ENCODE results near the gene RAB1B.
A peak's percentile ranks its signal among the peaks of the same experiment; 100 is the strongest.

RAB1B gene

DNA sequence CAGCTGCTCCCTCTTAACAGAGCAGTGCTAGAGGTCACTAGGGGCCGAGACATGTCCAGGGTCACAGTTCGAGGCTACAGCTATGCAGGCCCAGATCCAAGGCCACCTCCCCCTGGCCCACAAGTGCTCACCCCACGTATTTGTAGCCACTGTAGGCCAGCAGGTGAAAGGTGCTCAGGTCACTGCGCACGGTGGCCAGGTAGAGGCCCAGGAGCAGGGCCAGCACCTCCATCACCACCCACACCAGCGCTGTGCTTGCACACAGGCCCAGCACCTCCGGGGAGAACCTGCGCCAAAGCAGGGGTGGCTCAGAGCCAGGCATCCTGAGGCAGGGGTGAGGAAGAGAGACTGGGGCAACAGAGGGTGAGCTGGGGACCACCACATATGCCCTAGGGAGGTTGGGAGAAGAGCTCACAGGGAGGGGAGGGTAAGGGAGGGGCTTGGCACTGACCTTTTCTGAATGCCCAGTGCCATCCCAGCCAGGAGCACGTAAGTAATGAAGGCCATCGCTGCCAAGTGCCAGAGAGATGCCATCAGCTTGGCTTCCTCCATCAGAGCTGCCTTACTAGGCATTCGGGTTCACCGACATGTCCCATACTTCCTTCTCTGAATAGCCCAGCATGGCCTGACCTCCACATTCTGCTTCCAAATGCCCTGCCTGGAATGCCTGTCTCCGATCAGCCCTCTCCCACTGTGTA, 17.0 kb downstream of the RAB1B start:
- DNase-seq: no peak

DNA sequence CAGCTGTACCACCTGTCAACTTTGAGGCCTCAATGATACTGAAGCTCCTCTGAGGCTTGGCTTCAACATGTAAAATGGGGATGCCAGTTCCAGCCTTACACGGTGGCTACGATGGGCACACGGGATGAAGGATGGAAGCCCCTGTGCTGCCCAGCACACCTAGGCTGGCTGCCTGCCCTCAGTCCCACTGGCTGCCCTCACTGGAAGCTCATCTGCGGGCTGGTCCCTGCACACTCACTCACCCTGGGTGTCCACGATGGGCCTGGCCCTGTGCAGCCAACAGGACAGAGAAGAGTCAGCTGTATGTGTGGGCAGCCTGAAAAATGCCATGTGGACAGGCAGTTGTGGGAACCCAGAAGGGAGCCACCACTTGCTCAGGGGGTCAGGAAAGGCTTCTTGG, 18.3 kb downstream of the RAB1B start:
- no peak for DNase-seq

DNA sequence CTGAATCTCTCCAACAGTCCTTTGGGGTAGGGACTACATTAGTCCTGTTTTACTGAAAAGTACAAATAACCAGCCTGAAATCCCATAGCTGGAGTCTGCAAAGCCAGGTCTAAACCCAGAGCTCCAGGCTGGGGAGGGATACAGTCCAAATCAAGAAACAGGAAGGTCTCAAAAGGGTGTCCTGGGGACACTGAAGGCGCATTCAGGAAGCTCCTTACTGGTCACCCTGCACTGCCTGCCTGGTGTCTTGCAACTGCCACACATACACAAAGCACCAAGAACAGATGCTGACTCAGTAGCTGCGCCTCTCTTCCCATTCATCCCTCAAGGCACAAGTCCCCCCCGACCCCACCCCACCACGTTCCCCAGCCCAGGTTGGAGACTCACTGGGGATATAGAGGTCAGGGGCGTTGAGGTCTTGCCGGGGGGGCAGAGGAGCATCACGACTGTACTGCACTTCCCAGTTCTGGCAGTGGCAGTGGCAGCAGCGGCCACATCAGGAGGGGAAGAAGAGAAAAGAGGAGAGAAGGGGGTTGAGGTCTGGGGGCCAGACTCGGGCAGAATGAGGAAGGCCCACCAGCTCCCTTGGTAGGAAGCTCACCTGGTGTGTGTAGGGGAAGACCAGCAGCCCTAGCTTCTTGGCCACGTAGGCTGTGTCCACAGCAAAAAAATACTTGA, 18.9 kb downstream of the RAB1B start:
- no peak for DNase-seq

DNA sequence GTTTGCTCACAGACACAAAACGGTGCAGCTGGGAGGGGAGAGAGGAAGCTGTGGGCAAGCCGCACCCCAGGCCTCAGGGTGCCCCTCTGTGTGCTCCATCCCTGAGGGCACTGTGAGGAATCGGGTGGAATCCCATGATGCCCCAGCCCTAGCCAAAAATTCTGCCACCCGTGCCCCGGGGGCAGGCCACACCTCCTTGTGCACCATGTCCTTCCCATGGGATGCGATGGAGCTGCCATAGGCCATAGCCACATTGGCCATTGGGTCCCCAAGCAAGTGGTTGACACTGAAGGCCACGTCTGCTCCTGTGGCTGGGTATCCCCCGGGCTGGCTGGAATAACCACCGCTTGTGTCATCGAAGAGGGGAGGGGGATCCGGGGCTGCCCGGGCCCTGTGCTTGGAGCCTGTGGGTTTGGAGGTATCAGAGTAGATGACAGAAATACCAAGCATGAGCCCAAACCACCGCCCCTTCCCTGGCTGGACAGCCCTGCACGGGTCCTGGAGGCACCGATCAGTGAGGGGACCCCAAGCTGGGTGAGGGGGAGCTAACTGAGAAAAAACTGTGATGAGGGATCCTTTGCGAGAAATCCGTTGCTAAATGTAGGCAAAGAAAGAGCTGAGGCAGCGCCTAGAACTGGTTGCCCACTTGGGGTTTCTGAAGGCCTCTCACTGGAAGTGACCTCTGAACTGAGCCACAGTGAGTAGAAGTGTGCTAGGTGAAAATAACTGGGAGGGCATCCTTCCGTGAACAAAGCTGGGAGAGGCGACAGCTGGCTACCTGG, 19.6 kb downstream of the RAB1B start:
- no peak for DNase-seq

DNA sequence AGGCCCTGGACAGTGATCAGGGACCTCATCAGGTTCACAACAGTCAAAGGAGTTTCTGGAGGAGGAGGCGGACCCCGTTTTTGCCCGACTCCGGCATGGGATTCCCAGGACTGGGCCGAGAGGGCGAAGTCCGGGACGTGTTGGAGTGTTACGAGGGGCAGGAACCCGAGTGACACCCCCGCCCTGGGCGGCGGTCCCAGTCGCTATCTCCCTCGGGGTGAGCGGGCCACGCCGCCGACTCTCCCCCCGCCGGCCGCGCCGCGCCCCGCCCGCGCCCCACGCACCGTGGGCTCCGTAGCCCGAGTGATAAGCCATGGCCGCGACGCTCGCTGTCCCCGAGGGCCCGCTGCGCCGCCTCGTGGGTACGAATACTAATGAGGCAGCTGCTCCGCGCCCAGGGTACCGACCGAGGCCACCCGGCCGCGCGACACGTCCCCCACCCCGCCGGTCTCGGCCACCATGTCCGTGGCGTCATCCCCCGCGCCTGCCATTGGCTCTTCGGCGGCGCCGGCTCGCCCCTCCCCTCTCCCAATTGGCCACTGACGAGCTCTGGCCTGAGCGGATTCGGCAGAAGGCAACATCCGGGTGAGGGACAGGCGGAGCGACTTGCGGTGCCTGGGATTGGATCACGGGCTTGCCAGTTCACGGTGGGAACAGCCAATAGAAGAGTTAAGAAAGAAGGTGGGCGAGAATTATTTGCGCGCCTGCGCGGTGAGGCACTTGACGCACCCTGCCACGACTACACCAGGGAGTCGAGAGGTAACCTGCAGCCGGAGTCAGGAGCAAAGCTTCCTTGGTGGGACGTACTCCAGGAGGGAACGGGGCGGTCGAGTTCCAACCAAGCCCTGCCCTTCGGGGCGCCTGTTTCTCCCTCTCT, 20.5 kb downstream of the RAB1B start, which contains the start of gene YIF1A:
Gene YIF1A (minus strand): TSS at position 473 of the 877 bp plus-strand sequence. CDS start 158 bp downstream, at position 315.
- peak; percentile 100 for DNase-seq

DNA sequence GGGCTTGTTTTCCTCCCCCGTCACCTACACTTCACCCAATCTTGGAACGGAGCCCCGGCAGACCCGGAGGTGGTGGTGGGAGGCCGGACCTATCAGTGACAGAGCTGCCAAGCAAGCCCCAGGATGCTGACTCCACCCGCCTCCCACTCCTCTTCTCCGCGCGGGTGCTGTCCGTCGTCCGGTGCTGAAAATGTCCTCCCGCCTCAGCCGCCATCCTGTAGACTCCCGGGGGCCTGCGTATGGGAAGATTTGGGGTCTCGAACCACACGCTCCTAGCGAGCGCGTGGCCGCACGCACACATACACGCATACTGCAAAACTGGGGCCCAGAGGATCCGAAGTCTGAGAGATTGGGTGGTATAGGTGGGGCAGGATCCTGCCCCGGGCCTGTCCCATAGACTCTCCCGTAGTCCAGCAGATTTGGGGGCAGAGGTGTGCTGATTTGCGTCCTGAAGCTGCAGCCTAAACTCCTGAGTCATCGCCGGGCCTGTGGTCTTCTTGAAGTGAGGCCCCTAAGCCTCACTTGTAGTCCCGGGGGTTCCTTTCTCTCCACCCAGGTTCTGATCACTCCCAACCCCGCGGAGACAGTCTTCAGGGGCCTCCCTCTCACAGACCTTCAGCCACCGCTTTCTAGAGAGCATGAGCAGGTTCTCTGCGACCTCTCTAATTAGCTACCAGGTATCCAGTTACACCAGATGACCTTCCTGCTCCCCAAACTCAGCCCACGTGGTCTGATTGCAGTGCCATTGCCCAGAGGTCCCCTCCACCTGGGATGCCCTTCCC, 21.3 kb downstream of the RAB1B start:
- DNase-seq: no peak

DNA sequence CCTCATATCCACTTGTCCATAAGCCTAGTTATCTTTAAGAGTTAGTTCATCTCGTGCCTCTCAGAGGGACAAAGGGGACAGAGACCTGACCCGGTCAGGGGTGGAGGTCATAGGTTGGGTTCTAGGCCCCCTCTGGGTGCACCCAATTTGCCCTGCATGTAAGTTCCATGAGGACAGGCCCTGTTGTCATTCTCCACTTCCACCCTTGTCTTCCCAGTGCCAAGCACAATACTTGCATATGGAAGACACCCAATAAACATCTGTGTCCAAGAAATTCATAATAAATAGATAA, 21.8 kb downstream of the RAB1B start:
- no peak for DNase-seq

DNA sequence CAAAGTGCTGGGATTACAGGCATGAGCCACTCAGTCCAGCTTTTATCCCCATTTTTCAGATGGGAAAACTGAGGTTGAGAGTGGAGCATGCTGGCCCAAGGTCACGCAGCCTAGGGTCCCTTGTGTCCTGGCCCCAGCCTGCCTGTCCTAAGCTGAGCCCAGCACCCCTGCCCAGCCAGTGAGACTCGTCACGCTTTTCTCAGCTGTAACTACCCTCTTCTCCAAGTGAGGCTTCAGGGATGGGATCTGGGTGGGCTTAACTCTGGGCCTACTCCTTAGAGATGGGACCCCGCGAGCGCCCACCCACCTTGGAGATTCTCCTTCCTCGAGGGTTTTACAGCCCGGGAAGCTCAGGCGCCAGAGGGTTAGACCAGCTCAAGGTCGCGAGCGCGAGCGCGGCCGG, 22.9 kb downstream of the RAB1B start:
- DNase-seq: no peak

DNA sequence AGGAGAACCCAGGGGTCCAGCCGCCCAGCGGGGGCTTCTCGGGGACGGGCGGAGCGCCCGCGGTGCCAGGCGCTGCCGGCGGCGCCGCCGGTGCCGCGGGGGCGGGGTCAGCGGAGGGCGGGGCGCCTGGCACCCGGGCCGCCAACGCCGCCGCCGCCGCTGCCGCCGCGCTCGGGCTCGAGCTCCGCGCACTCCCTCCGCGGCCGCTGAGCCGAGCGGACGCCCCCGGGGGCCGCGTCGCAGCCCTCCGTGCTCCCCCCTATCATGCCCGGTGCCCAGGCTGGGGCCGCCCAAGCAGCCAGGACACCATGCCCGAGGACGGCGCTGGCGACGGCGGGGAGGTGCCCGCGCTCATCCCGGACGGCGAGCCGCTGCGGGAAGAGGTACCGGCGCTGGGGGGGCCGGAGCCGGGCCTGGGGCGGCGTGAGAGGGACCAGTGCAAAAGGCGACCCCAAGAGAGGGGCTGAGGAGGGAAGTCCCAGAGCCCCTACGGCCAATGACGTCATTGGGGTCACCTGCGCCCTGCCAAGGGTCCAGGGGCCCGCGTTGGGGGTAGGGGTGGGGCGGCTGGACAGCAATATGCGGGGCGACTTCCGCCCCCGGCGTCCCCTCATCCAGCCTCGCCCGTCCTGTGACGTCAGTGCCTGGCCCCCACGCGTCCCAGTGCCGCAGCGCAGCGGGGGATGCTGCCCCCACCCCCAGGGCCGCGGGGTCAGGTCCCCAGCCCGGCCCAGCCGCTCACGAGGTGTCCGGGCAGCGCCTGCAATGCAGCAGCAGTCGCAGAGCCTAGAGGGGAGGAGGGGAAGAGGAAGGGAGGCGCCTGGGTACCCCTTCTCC, 23.5 kb downstream of the RAB1B start, which contains the start of gene TMEM151A:
Gene TMEM151A (plus strand): TSS at position 189 of the 837 bp plus-strand sequence. CDS start 120 bp downstream, at position 309.
- DNase-seq: no peak

DNA sequence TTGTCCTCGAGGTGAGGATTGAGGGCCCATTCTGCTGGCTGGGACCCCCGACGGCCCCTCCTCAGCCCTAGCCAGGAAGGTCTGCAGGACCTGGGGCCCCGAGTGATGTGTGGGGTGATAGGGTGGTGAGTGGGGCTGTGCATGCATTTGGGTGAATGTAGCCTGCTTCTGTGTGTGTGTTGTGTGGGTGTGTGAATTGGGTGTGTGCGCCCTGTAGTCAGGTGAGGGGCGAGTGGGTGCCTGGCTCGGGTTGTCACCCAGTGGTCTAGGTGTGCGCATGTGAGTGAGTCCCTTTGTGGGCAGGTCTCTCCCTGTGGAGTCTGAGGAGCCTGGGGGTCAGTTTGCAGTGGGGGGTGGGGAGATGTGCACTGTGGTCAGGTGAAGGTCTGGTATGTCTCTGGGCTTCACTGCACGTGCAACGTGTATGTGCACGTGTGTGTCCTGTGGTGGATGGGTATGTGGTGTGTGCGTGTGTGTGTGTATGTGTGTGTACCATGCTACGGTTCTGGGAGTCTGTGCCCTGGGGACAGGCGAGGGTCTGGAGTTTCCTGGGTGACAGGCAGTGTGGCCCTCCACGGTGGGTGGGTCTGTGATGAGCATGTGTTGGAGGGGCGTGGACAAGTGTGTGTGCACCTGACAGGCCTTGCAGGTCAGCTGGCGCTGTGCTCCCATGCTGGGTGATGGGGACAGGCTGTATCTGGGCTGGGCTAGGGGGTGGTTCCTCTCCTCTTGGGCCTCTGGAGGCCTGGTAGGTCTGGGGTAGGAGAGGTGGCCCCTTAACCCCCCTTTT, 24.3 kb downstream of the RAB1B start:
- no peak for DNase-seq

DNA sequence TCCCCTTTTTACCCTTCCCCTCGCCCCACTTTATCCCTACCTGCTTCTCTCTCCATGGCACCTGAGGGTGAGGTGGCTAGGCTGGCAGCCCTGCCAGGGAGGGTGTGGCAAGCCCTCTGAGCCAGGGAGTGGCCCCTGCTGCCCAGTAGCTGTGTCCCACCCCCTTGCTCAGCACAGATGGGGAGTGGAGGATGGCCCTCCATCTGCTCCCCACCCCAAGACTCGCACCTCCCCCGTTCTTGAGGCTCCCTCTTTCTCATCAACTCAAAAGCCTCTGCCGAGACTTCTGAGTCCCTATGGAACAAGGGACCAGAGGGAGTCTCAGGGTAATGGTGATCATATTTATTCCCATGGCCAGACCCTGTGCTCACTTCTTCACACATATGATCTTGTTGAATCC, 24.9 kb downstream of the RAB1B start:
- DNase-seq: no peak

DNA sequence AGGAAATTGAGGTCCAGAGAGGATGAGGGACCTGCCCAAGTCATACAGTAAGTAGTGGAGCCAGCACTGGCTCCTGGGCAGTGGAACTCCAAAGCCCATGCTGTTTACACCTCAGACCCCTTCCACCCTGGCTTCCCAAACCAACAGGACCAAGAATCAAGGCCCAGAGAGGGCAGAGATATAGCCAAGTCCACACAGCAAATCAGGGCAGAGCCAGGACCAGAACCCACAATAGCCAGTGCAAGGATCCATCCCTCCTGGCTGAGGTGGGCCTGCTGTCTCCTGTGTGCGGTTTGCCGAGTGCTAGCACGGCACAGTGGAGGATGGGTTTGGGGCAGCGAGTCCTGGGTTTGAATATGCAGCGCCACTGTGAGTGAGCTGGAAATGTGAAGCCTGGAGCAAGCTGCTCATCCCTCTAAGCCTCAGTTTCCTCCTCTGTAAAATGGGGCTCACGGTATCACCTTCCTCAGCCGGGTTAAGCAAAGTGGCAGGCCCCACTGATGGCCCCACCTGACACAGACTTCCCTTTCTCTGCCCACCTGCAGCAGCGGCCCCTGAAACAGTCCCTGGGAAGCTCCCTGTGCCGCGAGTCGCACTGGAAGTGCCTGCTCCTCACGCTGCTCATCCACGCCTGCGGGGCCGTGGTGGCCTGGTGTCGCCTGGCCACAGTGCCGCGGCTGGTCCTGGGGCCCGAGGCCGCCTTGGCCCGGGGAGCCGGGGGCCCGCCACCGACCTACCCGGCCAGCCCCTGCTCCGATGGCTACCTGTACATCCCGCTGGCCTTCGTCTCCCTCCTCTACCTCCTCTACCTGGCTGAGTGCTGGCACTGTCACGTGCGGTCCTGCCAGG, 25.6 kb downstream of the RAB1B start:
- DNase-seq: no peak

DNA sequence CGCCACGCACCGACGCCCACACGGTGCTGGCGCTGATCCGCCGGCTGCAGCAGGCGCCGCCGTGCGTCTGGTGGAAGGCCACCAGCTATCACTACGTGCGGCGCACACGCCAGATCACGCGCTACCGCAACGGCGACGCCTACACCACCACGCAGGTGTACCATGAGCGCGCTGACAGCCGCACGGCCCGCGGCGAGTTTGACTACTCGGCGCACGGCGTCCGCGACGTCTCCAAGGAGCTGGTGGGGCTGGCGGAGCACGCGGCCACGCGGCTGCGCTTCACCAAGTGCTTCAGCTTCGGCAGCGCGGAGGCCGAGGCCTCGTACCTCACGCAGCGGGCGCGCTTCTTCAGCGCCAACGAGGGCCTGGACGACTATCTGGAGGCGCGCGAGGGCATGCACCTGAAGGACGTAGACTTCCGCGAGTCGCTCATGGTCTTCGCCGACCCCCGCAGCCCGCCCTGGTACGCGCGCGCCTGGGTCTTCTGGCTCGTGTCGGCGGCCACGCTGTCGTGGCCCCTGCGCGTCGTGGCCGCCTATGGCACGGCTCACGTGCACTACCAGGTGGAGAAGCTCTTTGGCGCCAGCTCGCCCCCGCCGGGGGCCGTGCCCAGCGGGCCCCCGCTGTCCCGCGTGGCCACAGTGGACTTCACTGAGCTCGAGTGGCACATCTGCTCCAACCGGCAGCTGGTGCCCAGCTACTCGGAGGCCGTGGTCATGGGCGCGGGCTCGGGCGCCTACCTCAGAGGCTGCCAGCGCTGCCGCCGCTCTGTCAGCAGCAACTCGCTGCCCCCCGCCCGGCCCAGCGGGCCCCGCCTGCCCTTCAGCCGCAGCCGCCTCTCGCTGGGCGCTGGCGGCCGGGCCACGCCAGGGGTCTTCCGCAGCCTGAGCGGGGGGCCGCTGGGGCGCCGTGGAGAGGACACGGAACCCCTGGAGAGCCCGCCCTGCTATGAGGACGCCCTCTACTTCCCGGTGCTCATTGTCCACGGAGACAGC, 26.5 kb downstream of the RAB1B start:
- DNase-seq: no peak

DNA sequence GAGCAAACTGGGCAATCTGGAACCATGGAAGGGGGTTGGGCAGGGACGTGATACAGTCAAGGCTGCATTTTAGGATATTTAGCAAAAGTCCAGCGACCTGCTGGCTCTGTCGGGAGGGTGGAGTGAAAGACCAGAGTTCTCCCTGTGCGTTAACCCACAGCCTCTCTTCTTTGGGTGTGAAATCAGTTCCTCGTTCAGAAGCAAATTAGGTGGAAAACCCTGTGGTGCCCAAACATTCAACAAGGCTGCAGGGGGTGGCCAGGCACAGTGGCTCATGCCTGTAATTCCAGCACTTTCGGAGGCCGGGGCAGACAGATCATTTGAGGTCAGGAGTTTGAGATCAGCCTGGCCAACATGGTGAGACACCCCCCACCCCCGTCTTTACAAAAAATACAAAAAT, 29.2 kb downstream of the RAB1B start:
- no peak for DNase-seq

DNA sequence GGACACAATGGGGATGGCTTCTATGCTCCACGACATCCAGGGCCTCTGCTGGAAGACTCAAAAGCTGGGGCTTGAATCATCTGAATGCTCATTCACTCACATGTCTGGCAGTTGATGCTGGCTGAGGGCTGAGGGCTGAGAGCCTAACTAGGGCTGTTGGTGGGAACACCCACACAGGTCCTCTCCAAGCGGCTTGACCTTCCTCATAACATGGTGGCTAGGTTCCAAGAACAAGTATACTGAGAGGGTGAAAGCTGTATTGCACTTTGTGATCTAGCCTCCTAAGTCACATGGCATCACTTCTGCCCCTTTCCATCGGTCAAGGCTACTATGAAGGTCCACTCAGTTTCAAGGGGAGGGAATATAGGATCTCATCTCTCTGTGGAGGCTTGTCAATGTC, 30.7 kb downstream of the RAB1B start:
- no peak for DNase-seq

DNA sequence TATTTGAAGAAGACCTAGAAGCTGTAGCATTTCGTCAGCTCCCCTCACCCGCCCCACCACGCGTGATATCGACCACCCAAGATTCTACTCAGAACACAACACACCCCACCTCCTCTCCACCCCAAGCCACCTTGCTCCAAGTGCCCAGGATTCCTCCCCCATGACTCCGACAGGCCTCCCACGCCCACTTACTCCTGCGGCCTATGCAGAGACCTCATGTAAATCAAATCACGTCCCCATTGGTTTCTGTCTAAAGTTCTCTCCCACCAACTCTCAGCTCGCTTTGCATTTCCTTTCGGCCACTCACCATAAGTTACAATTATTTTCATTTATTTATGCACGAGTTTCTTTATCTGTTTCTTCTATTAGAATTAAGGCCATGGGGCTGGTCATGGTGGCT, 34.2 kb downstream of the RAB1B start:
- DNase-seq: no peak

DNA sequence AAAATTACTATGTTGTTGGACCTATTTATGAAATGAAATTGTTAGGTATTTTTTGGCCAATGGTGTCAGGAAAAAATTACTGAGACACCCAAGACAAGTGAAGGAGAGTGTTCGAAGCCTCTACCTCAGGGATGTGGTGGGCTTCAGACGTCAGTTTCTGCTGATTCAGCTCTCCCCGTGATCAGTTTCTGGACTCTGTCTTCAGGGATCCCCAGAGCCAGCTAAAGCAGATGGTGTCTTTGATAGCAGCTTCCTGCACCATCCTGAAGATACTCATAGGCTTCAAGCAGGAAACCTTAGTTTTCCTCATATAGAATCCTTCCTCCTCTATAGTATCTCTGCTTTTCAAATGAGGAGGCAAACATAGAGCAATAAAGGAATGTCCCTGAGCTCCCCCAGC, 41.0 kb downstream of the RAB1B start:
- no peak for DNase-seq

DNA sequence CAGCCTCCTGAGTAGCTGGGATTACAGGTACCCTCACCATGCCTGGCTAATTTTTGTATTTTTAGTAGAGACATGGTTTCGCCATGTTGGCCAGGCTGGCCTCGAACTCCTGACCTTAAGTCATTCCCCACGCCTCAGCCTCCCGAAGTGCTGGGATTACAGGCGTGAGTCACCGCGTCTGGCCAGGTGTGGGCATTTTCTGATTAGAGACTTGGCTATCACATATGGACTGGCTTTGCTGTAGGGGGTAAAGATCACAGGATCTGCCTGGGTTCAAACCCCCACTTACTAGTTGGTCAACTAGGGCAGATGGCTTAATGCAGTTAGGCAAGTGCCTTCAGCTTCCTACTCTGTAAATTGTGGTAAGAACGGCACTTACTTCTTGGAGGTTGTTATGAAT, 41.9 kb downstream of the RAB1B start:
- DNase-seq: no peak
